Parathyroid adenoma (tissue), 2 donors: ENCODE results near the gene IL10RB.

Experiments
- H2AFZ ChIP-seq: fragments of 300-600 bp; sonication (generic); one replicate; pipeline ENCODE4 v1.7.0; 2017; ENCODE audit warnings: antibody characterized with exemption, mild to moderate bottlenecking
- H3K27ac ChIP-seq: fragments of 300-600 bp; sonication (generic); one replicate; pipeline ENCODE4 v1.7.0; 2017
- H3K27me3 ChIP-seq: fragments of 300-600 bp; sonication (generic); one replicate; pipeline ENCODE4 v1.7.0; 2017; ENCODE audit warnings: low read length; ENCODE audit not compliant: control insufficient read depth, insufficient read depth
- H3K36me3 ChIP-seq: fragments of 300-600 bp; sonication (generic); one replicate; pipeline ENCODE4 v1.7.0; 2017; ENCODE audit warnings: low read length; ENCODE audit not compliant: control insufficient read depth, insufficient read depth
- H3K4me1 ChIP-seq: fragments of 300-600 bp; sonication (generic); one replicate; pipeline ENCODE4 v1.7.0; 2017; ENCODE audit warnings: control low read depth
- H3K4me2 ChIP-seq: fragments of 300-600 bp; sonication (generic); one replicate; pipeline ENCODE4 v1.7.0; 2017; ENCODE audit warnings: low read length
- H3K4me3 ChIP-seq: fragments of 300-600 bp; sonication (generic); one replicate; pipeline ENCODE4 v1.7.0; 2017; ENCODE audit warnings: low read depth, low read length
- H3K79me2 ChIP-seq: fragments of 300-600 bp; sonication (generic); one replicate; pipeline ENCODE4 v1.7.0; 2017; ENCODE audit warnings: control low read depth
- H3K9ac ChIP-seq: fragments of 300-600 bp; sonication (generic); one replicate; pipeline ENCODE4 v1.7.0; 2017; ENCODE audit warnings: mild to moderate bottlenecking
- H3K9me3 ChIP-seq: fragments of 300-600 bp; sonication (generic); one replicate; pipeline ENCODE4 v1.7.0; 2017; ENCODE audit warnings: low read length; ENCODE audit not compliant: control insufficient read depth
- CTCF ChIP-seq: fragments of 300-600 bp; sonication (generic); IDR thresholded peaks from one replicate; pipeline ENCODE4 v1.7.0; 2017; ENCODE audit warnings: antibody characterized with exemption, mild to moderate bottlenecking
- donor health status: primary hyperparathyroidism.

IL10RB gene

GRCh38 chr21:33305938-33306337 lies 39.8 kb downstream of the IL10RB start:
- no peaks in the 10 kb centered on the region for H3K36me3 ChIP-seq

GRCh38 chr21:33308586-33309490 lies 42.7 kb downstream of the IL10RB start:
- no peaks in the 10 kb centered on the region for H3K79me2 ChIP-seq
- H3K4me2 ChIP-seq, result no peak overlapping the region
- no peaks in the 10 kb centered on the region for H3K4me1 ChIP-seq
- H3K9ac ChIP-seq, result no peak overlapping the region
- no peaks in the 10 kb centered on the region for H3K27me3 ChIP-seq
- no peak for TF ChIP-seq CTCF
- H3K36me3 ChIP-seq, result no peaks in the 10 kb centered on the region
- no peak overlapping the region for H2AFZ ChIP-seq
- no peak overlapping the region for H3K27ac ChIP-seq
- H3K4me3 ChIP-seq, result no peak overlapping the region
- no peaks in the 10 kb centered on the region for H3K9me3 ChIP-seq

More at GRCh38 chr21:33305938-33306337, 39.8 kb downstream of the IL10RB start:
- Histone ChIP-seq H3K4me2 (no peak overlapping the region), H3K9me3 (no peaks in the 10 kb centered on the region), H2AFZ (no peak overlapping the region), H3K27me3 (no peaks in the 10 kb centered on the region), H3K9ac (no peak overlapping the region), H3K4me3 (no peak overlapping the region), H3K4me1 (no peaks in the 10 kb centered on the region), H3K27ac (no peak overlapping the region), H3K79me2 (no peaks in the 10 kb centered on the region)
- no peak for TF ChIP-seq CTCF

- Histone ChIP-seq H3K4me1 (no peaks in the 10 kb centered on the region), H3K9me3 (no peaks in the 10 kb centered on the region), H3K79me2 (no peaks in the 10 kb centered on the region), H3K9ac (no peak overlapping the region), H3K36me3 (no peaks in the 10 kb centered on the region), H2AFZ (no peak overlapping the region), H3K27me3 (no peaks in the 10 kb centered on the region), H3K4me3 (no peak overlapping the region), H3K27ac (no peak overlapping the region), H3K4me2 (no peak overlapping the region)
- no peak for TF ChIP-seq CTCF
Measured at GRCh38 chr21:33309778-33310177, 43.6 kb downstream of the IL10RB start.

GRCh38 chr21:33312121-33312520 lies 46.0 kb downstream of the IL10RB start:
- Histone ChIP-seq H3K9me3 (no peaks in the 10 kb centered on the region), H2AFZ (no peak overlapping the region), H3K9ac (no peak overlapping the region), H3K4me1 (no peaks in the 10 kb centered on the region), H3K79me2 (no peaks in the 10 kb centered on the region), H3K27ac (no peak overlapping the region), H3K27me3 (no peaks in the 10 kb centered on the region), H3K4me2 (no peak overlapping the region), H3K4me3 (no peak overlapping the region), H3K36me3 (no peaks in the 10 kb centered on the region)
- TF ChIP-seq CTCF, result no peak

- no peak for TF ChIP-seq CTCF
- Histone ChIP-seq H3K4me1 (no peaks in the 10 kb centered on the region), H3K9me3 (no peaks in the 10 kb centered on the region), H3K27me3 (no peaks in the 10 kb centered on the region), H3K27ac (no peak overlapping the region), H3K79me2 (no peaks in the 10 kb centered on the region), H3K4me2 (no peak overlapping the region), H3K4me3 (no peak overlapping the region), H3K36me3 (no peaks in the 10 kb centered on the region), H3K9ac (no peak overlapping the region), H2AFZ (no peak overlapping the region)
Measured at GRCh38 chr21:33313183-33313582, 47.0 kb downstream of the IL10RB start.
